ENCODE results near the gene PMFBP1. TPM values are rescaled to one million over a fixed set of nuclear protein-coding genes. Genes with fewer than 3 reads are reported as not detected.

PMFBP1 gene
- total RNA-seq, 2 experiments from 2014 or later, result 1.4 to 1.6 TPM

DNA sequence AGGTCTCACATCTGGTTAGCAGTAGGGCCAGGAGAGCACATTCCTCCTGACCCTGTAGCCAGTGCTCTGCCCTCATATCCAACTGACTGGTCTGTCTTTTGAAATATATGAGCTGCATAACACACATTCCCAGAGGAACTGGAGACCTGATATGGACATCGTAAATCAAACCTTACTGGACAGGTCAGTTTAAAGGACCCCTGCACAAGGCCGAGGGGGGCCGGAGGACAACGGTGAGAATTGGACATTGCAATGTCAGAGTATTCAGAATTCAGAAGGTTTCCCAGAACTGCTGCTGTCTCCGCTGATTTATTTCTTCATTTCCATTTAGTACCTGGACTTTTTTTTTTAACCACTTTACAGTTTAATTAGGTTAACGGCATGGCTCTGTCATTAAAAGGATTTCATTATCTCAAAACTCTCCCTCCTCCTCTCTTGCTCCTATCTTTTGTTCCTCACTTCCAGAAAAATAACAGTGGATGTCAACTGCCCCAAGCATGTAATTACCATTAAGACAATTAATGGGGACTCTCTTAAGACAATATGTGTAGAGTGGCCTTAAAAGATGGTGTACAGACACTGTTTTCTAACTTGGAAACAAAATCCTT, 4.9 kb downstream of the PMFBP1 start:
- Histone ChIP-seq H3K36me3 (ENCODE audit: insufficient read depth, low read length) (no peaks in the 10 kb centered on the region), H3K27me3 (ENCODE audit: control insufficient read depth in 1 of 2, insufficient read depth in 2 of 2, low read length in 2 of 2) (no peaks in the 10 kb centered on the region), H3K9me3 (ENCODE audit: control insufficient read depth in 1 of 2, insufficient read depth in 1 of 2, low read length in 2 of 2) (no peaks in the 10 kb centered on the region), H3K4me3 (ENCODE audit: low read length) (no peak overlapping the region), H3K27ac (ENCODE audit: low read depth in 1 of 2, low read length in 2 of 2) (no peak overlapping the region), H3K4me1 (ENCODE audit: insufficient read depth, low read length) (no peaks in the 10 kb centered on the region)
- Mint-ChIP-seq H3K4me1 (ENCODE audit: low read depth) (no peaks in the 10 kb centered on the region), H3K27ac (no peak overlapping the region), H3K27me3 (peaks cover 8% of the 10 kb centered on the region), H3K9me3 (no peaks in the 10 kb centered on the region), H3K36me3 (ENCODE audit: low read depth) (no peaks in the 10 kb centered on the region), H3K4me3 (no peak overlapping the region)
- ATAC-seq (ENCODE audit: poor library complexity) (no peak), DNase-seq (no peak)
- POLR2A ChIA-PET, result no interaction called here
- CTCF ChIA-PET, result no interaction called here
- intact Hi-C loops (cut with DNase I, micrococcal nuclease), result no loop called here
- TF ChIP-seq, protein P1, sequence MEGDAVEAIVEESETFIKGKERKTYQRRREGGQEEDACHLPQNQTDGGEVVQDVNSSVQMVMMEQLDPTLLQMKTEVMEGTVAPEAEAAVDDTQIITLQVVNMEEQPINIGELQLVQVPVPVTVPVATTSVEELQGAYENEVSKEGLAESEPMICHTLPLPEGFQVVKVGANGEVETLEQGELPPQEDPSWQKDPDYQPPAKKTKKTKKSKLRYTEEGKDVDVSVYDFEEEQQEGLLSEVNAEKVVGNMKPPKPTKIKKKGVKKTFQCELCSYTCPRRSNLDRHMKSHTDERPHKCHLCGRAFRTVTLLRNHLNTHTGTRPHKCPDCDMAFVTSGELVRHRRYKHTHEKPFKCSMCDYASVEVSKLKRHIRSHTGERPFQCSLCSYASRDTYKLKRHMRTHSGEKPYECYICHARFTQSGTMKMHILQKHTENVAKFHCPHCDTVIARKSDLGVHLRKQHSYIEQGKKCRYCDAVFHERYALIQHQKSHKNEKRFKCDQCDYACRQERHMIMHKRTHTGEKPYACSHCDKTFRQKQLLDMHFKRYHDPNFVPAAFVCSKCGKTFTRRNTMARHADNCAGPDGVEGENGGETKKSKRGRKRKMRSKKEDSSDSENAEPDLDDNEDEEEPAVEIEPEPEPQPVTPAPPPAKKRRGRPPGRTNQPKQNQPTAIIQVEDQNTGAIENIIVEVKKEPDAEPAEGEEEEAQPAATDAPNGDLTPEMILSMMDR (IDR thresholded peaks at IDR 0.05), result no peak

DNA sequence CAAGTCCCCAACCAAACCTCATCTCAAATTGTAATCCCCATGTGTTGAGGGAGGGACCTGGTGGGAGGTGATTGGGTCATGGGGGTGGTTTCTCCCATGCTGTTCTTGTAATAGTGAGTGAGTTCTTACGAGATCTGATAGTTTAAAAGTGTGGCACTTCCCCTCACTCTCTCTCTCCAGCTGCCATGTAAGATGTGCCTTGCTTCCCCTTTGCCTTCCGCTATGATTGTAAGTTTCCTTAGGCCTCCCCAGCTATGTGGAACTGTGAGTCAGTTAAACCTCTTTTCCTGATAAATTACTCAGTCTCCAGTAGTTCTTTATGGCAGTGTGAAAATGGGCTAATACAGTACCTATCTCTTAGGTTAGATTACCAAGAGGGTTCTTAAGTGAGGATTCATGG, 5.8 kb downstream of the PMFBP1 start:
- Histone ChIP-seq H3K4me3 (ENCODE audit: low read length) (no peak overlapping the region), H3K9me3 (ENCODE audit: control insufficient read depth in 1 of 2, insufficient read depth in 1 of 2, low read length in 2 of 2) (no peaks in the 10 kb centered on the region), H3K4me1 (ENCODE audit: insufficient read depth, low read length) (no peaks in the 10 kb centered on the region), H3K36me3 (ENCODE audit: insufficient read depth, low read length) (no peaks in the 10 kb centered on the region), H3K27ac (ENCODE audit: low read depth in 1 of 2, low read length in 2 of 2) (no peak overlapping the region), H3K27me3 (ENCODE audit: control insufficient read depth in 1 of 2, insufficient read depth in 2 of 2, low read length in 2 of 2) (no peaks in the 10 kb centered on the region)
- Mint-ChIP-seq H3K36me3 (ENCODE audit: low read depth) (no peaks in the 10 kb centered on the region), H3K27ac (no peak overlapping the region), H3K4me3 (no peak overlapping the region), H3K27me3 (peaks cover 8% of the 10 kb centered on the region), H3K9me3 (no peaks in the 10 kb centered on the region), H3K4me1 (ENCODE audit: low read depth) (no peaks in the 10 kb centered on the region)
- ATAC-seq (ENCODE audit: poor library complexity) (no peak), DNase-seq (no peak)
- TF ChIP-seq, protein P1 (IDR thresholded peaks at IDR 0.05), result no peak
- intact Hi-C loops (cut with DNase I, micrococcal nuclease), result no loop called here
- POLR2A ChIA-PET, result no interaction called here
- CTCF ChIA-PET, result no interaction called here

DNA sequence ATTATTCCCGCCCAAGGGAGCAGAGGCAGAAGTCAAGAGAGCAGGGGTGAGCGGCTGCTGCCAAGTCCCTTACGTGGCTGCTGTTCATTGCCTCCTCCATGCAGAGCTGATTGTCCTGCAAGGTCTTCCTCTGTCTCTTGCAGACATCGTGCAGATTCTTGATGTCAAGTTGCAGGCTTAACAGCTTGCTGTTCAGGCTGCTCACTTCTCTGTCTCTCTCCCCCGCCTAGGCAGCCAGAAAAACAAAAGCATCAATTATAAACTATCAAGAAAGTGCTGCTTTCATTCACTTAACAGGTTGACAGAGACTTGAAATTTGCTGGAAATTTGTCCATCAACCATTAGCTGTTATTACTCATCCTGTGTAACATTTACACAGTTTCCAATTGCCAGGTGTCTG, 7.3 kb downstream of the PMFBP1 start:
- H3K9me3 Mint-ChIP-seq, result no peaks in the 10 kb centered on the region
- H3K27ac Mint-ChIP-seq, result no peak overlapping the region
- no peaks in the 10 kb centered on the region for H3K27me3 ChIP-seq (ENCODE audit: control insufficient read depth in 1 of 2, insufficient read depth in 2 of 2, low read length in 2 of 2)
- CTCF ChIA-PET, result no interaction called here
- POLR2A ChIA-PET, result no interaction called here
- H3K36me3 ChIP-seq (ENCODE audit: insufficient read depth, low read length), result no peaks in the 10 kb centered on the region
- no peak for DNase-seq
- H3K4me1 ChIP-seq (ENCODE audit: insufficient read depth, low read length), result no peaks in the 10 kb centered on the region
- no peaks in the 10 kb centered on the region for H3K36me3 Mint-ChIP-seq (ENCODE audit: low read depth)
- H3K9me3 ChIP-seq (ENCODE audit: control insufficient read depth in 1 of 2, insufficient read depth in 1 of 2, low read length in 2 of 2), result no peaks in the 10 kb centered on the region
- peaks cover 8% of the 10 kb centered on the region for H3K27me3 Mint-ChIP-seq
- intact Hi-C loops (cut with DNase I, micrococcal nuclease), result no loop called here
- TF ChIP-seq, protein P1 (IDR thresholded peaks at IDR 0.05), result no peak
- ATAC-seq (ENCODE audit: poor library complexity), result no peak
- no peak overlapping the region for H3K4me3 ChIP-seq (ENCODE audit: low read length)
- no peak overlapping the region for H3K27ac ChIP-seq (ENCODE audit: low read depth in 1 of 2, low read length in 2 of 2)
- no peak overlapping the region for H3K4me3 Mint-ChIP-seq
- no peaks in the 10 kb centered on the region for H3K4me1 Mint-ChIP-seq (ENCODE audit: low read depth)

Measured in CD4-positive, alpha-beta T cell (primary cell).